Measurements from ENCODE around the gene RELCH.

RELCH gene

GRCh38 chr18:62345909-62346308, 158.9 kb downstream of the RELCH start:
- no peak for DNase-seq

GRCh38 chr18:62346333-62347088, 159.5 kb downstream of the RELCH start:
- DNase-seq, result no peak

GRCh38 chr18:62347089-62347506, 160.0 kb downstream of the RELCH start:
- no peak for DNase-seq

- DNase-seq, result no peak
Measured at GRCh38 chr18:62348474-62348873, 161.4 kb downstream of the RELCH start.

GRCh38 chr18:62353170-62353569, 166.1 kb downstream of the RELCH start:
- no peak for DNase-seq

- no peak for DNase-seq
Measured at GRCh38 chr18:62354151-62354550, 167.1 kb downstream of the RELCH start.

- no peak for DNase-seq
Measured at GRCh38 chr18:62357079-62357719, 170.1 kb downstream of the RELCH start.

Measured in femur (tissue), 1 donor.